ENCODE measurements around the gene USP48.
"Not testable (repeated sequence)": the region's sequence is repeated elsewhere in the genome, so short reads cannot be mapped to it uniquely, and the experiment has no call there.

USP48 gene

DNA sequence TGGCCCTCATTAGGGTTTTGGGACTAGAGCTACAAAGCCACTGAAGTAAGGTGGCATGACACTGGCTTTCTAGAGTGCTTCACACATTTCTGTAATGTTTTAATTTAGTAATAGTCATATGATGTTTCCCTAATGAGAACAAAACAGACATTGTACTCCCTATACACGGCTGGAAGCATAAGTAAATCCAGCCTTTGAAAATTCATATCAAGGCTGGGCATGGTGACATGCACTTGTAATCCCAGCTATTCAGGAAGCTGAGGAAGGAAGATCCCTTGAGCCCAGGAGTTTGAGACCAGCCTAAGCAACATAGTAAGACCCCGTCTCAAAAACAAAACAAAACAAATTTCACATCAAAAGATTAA, 7.4 kb downstream of the USP48 start:
- Mint-ChIP-seq H3K36me3 (peaks cover 7 to 39% of the 10 kb centered on the region in 2 donors), H3K27me3 (no peaks in the 10 kb centered on the region), H3K4me1 (peaks cover 34 to 51% of the 10 kb centered on the region in 2 donors), H3K9me3 (no peaks in the 10 kb centered on the region), H3K27ac (no peak overlapping the region), H3K4me3 (no peak overlapping the region)
- DNase-seq (no peak), ATAC-seq (replicated peaks) (no peak)

DNA sequence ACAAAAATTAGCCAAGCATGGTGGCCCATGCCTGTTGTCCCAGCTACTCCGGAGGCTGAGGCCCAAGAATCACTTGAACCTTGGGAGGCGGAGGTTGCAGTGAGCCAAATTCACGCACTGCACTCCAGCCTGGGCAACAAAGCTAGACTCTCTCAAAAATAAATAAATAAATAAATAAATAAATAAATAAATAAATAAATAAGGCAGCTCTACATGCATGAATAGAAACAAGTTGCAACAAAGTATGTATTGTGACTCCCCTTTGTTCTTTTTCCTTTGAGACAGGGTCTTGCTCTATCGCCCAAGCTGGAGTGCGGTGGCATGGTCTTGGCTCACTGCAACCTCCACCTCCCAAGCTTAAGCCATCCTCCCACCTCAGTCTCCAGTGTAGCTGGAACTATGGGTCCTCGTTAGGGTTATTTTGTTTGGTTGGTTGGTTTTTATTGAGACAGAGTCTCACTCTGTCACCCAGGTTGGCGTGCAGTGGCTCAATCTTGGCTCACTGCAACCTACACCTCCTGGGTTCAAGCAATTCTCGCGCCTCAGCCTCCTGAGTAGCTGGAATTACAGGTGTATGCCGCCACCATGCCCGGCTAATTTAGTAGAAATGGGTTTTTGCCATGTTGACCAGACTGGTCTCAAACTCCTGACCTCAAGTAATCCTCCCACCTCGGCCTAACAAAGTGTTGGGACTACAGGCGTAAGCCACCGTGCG, 8.0 kb downstream of the USP48 start:
- peaks cover 9 to 37% of the 10 kb centered on the region in 2 donors for H3K36me3 Mint-ChIP-seq
- no peak overlapping the region for H3K4me3 Mint-ChIP-seq
- H3K9me3 Mint-ChIP-seq: no peaks in the 10 kb centered on the region
- DNase-seq (no peak), ATAC-seq (replicated peaks) (no peak)
- peaks cover 31 to 50% of the 10 kb centered on the region in 2 donors for H3K4me1 Mint-ChIP-seq
- no peaks in the 10 kb centered on the region for H3K27me3 Mint-ChIP-seq
- no peak overlapping the region for H3K27ac Mint-ChIP-seq

DNA sequence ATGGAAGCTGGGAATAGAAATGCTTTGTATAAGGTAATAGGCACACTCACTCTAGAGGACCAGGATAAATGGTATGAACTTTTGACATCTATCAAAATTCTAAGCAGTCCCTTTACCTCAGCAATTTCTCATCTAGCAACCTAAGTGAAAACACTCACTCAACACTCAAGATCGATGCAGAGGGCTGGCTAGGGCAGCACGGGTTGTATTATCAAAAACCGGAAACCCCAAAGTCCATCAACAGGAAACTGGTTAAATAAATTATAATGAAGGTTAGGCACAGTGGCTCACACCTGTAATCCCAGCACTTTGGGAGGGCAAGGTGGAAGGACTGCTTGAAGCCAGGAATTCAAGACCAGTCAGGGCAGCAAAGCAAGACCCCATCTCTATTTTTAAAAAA, 9.4 kb downstream of the USP48 start:
- DNase-seq (no peak), ATAC-seq (replicated peaks) (peak; percentile 41 to 61)
- peaks cover 29 to 51% of the 10 kb centered on the region in 2 donors for H3K4me1 Mint-ChIP-seq
- no peaks in the 10 kb centered on the region for H3K9me3 Mint-ChIP-seq
- peaks cover 14 to 38% of the 10 kb centered on the region in 2 donors for H3K36me3 Mint-ChIP-seq
- H3K27me3 Mint-ChIP-seq: no peaks in the 10 kb centered on the region
- peak overlapping the region in 1 of 2 donors; percentile 30 for H3K4me3 Mint-ChIP-seq
- H3K27ac Mint-ChIP-seq: no peak overlapping the region

DNA sequence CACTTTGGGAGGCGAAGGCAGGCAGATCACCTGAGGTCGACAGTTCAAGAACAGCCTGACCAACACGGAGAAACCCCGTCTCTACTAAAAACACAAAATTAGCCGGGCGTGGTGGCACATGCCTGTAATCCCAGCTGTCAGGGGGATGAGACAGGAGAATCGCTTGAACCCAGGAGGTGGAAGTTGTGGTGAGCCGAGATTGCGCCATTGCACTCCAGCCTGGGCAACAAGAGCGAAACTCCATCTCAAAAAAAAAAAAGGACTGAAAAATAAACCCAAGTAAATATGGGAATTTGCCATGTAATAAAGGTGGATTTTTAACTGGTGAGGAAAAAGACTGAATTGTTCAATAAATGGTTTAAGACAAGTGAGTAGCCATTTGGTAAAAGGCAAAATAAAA, 11.3 kb downstream of the USP48 start:
- not testable (repeated sequence) for H3K27me3 Mint-ChIP-seq; H3K9me3 Mint-ChIP-seq; ATAC-seq (replicated peaks); H3K4me3 Mint-ChIP-seq; H3K27ac Mint-ChIP-seq; DNase-seq
- Mint-ChIP-seq H3K36me3 (peaks cover 10 to 27% of the 10 kb centered on the region in 2 donors), H3K4me1 (peaks cover 23 to 48% of the 10 kb centered on the region in 2 donors)

DNA sequence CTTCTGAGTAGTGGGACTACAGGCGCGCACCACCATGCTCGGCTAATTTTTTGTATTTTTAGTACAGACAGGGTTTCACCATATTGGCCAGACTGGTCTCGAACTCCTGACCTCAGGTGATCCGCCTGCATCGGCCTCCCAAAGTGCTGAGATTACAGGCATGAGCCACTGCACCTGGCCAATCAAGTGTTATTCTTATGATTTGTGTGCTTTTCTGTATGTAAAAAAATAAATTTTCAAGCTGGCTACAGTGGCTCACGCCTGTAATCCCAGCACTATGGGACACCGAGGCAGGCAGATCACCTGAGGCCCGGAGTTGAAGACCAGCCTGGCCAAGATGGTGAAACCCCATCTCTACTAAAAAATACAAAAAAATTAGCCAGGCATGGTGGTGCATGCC, 12.3 kb downstream of the USP48 start:
- ATAC-seq (replicated peaks); H3K4me3 Mint-ChIP-seq; H3K27ac Mint-ChIP-seq; H3K9me3 Mint-ChIP-seq; H3K27me3 Mint-ChIP-seq; DNase-seq: not testable (repeated sequence)
- Mint-ChIP-seq H3K36me3 (peaks cover 14 to 19% of the 10 kb centered on the region in 2 donors), H3K4me1 (peaks cover 23 to 55% of the 10 kb centered on the region in 2 donors)

DNA sequence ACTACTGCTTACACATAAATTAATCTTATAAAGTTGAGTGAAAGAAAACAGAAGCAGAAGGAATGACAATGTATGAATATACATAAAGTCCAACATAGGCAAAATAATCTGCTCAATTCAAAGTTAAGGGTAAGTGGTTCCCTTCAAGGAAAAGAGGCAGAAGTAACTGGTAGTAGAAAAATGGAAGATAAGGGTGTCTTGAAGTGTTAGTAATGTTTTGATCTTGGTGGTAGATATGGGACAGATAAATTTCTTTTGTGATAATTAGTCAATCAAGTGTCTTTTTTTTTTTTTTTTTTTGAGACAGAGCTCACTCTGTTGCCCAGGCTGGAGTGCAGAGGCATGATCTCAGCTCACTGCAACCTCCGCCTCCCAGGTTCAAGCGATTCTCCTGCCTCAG, 12.7 kb downstream of the USP48 start:
- no peaks in the 10 kb centered on the region for H3K27me3 Mint-ChIP-seq

DNA sequence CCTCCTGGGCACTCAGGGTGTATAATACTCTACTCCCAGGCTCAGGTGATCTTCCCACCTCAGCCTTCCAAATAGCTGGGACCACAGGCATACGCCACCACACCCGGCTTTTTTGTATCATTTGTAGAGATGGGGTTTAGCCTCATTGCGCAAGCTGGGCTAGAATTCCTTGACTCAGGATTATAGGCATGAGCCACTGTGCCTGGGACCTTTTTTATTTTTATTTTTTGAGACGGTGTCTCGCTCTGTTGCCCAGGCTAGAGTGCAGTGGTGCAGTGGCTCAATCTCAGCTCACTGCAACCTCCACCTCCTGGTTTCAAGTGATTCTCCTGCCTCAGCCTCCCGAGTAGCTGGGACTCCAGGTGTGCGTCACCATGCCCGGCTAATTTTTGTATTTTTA, 15.8 kb downstream of the USP48 start:
- not testable (repeated sequence) for ATAC-seq (replicated peaks); H3K9me3 Mint-ChIP-seq; H3K27me3 Mint-ChIP-seq; H3K4me3 Mint-ChIP-seq; DNase-seq; H3K27ac Mint-ChIP-seq
- H3K36me3 Mint-ChIP-seq: peaks cover 12 to 13% of the 10 kb centered on the region in 2 donors
- peaks cover 30 to 73% of the 10 kb centered on the region in 2 donors for H3K4me1 Mint-ChIP-seq

More for the DNA sequence above, 12.7 kb downstream of the USP48 start:
- no peak overlapping the region for H3K4me3 Mint-ChIP-seq
- ATAC-seq (replicated peaks) (no peak), DNase-seq (no peak)
- peaks cover 25 to 59% of the 10 kb centered on the region in 2 donors for H3K4me1 Mint-ChIP-seq
- no peaks in the 10 kb centered on the region for H3K9me3 Mint-ChIP-seq
- no peak overlapping the region for H3K27ac Mint-ChIP-seq
- peaks cover 14 to 18% of the 10 kb centered on the region in 2 donors for H3K36me3 Mint-ChIP-seq

DNA sequence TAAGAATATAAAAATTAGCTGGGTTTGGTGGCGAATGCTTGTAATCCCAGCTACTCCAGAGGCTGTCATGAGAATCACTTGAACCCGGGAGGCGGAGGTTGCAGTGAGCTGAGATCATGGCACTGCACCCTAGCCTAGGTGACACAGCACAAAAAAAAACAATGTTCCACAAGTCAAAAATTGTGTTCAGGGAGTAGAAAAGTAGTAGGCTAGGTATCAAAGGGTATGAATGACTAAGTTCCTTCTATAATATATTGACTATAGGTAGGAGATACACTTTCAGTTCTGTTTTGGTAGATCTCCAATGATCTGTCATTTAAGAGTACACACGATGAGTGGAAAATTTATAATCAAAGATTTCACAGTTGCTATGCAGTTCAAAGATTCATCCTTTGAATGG, 16.7 kb downstream of the USP48 start:
- H3K27me3 Mint-ChIP-seq: no peaks in the 10 kb centered on the region
- DNase-seq (no peak), ATAC-seq (replicated peaks) (peak; percentile 76 to 79)
- H3K4me1 Mint-ChIP-seq: peaks cover 32 to 78% of the 10 kb centered on the region in 2 donors
- no peak overlapping the region for H3K4me3 Mint-ChIP-seq
- H3K9me3 Mint-ChIP-seq: no peaks in the 10 kb centered on the region
- peaks cover 12 to 13% of the 10 kb centered on the region in 2 donors for H3K36me3 Mint-ChIP-seq
- no peak overlapping the region for H3K27ac Mint-ChIP-seq

DNA sequence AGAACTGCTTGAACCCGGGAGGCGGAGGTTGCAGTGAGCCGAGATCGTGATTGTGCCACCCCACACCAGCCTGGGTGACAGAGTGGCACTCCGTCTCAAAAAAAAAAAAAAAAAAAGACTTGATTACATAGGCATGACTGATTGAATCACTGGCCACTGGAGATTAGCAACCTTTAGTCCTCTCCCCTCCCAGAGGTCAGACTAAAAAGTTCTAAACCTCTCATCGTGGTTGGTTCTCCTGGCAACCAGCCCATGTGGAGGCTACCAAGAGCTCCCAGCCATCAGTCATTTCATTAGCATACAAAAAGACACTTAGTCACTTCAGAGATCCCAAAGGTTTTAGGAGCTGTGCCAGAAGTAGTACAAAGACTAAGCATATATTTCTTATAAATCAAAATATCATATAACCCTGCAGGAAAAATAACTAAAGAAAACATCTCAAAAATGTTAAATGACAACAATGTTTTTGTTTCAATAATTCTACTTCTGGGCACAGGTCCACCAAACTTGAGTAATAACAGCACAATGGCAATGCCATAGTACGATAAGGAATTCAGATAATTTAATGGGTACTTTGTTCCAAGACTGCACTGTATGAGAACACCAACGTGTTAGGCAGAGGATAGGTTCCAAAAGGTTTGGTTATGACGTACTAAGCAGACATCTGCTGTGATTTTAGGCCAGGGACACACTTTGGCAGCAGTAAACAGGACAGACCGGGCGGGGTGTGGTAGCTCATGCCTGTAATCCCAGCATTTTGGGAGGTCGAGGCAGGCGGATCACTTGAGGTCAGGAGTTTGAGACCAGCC, 18.1 kb downstream of the USP48 start:
- H3K4me1 Mint-ChIP-seq: peaks cover 33 to 76% of the 10 kb centered on the region in 2 donors
- peak; percentile 41 to 47 for ATAC-seq (replicated peaks)
- no peaks in the 10 kb centered on the region for H3K27me3 Mint-ChIP-seq
- peaks cover 8 to 9% of the 10 kb centered on the region in 2 donors for H3K36me3 Mint-ChIP-seq
- DNase-seq: no peak
- H3K9me3 Mint-ChIP-seq: no peaks in the 10 kb centered on the region
- peak overlapping the region; percentile 14 for H3K27ac Mint-ChIP-seq
- H3K4me3 Mint-ChIP-seq: no peak overlapping the region

DNA sequence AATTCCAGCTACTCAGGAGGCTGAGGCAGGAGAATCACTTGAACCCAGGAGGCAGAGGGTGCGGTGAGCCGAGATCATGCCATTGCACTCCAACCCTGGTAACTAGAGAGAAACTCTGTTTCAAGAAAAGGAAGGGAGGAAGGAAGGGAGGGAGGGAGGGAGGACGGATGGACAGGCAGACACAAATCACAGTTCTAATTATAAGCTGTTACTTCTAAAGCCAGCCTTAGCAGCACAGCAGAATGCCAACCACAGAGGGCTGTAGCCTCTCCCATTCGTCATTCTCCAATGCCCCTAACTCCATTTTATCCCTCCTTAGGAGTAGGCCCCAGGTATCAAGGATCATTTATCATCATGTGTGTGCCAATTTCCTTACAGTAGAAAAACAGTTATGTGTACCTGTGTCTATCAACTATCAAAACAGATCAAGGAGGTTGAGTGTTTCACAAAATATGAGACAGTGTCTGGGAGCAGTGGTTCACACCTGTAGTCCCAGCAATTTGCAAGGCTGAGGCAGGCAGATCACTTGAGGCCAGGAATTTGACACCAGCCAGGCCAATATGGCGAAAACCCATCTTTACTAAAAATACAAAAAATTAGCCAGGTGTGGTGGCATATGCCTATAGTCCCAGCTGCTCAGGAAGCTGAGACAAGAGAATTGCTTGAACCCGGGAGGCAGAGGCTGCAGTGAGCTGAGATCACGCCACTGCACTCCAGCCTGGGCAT, 19.1 kb downstream of the USP48 start:
- H3K4me1 Mint-ChIP-seq: peaks cover 38 to 77% of the 10 kb centered on the region in 2 donors
- H3K4me3 Mint-ChIP-seq: no peak overlapping the region
- H3K27me3 Mint-ChIP-seq: no peaks in the 10 kb centered on the region
- peak overlapping the region; percentile 65 for H3K27ac Mint-ChIP-seq
- peaks cover 6 to 11% of the 10 kb centered on the region in 2 donors for H3K36me3 Mint-ChIP-seq
- DNase-seq (no peak), ATAC-seq (replicated peaks) (no peak)
- H3K9me3 Mint-ChIP-seq: no peaks in the 10 kb centered on the region

DNA sequence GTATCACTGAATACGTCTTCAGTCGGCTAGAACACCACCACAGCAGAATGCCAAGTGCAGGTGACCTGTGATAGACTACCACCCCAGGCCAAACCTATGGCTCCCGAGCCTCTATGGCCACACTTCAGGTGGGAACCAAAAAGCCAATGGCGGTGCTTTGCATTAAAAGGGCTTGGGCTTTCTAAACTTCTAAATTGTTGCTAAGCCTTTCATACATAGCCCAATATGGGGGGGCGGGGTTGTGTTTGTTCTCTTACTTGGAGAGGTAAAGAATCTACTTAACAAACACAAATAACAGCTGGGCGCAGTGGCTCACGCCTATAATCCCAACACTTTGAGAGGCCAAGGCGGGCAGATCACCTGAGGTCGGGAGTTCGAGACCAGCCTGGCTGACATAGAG, 19.7 kb downstream of the USP48 start:
- Mint-ChIP-seq H3K27me3 (no peaks in the 10 kb centered on the region), H3K36me3 (peaks cover 5 to 9% of the 10 kb centered on the region in 2 donors), H3K9me3 (no peaks in the 10 kb centered on the region), H3K27ac (peak overlapping the region; percentile 65), H3K4me3 (no peak overlapping the region), H3K4me1 (peaks cover 36 to 75% of the 10 kb centered on the region in 2 donors)
- ATAC-seq (replicated peaks): no peak
- no peak for DNase-seq

DNA sequence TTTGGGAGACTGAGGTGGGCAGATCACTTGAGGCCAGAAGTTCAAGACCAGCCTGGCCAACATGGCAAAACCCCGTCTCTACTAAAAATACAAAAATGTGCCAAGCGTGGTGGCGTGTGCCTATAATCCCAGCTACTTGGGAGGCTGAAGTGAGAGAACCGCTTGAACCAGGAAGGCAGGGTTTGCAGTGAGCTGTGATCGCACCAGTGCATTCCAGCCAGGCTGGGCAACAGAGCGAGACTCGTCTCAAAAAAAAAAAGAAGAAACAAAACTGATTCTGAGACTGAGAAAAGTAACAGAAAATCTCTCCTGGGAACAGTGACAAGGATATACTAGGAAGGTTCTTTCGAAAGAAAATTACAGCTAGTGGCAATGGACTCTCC, 20.9 kb downstream of the USP48 start:
- peak; percentile 74 to 76 for ATAC-seq (replicated peaks)
- peak; percentile 35 for DNase-seq
- no peaks in the 10 kb centered on the region for H3K9me3 Mint-ChIP-seq
- peak overlapping the region; percentile 91 for H3K27ac Mint-ChIP-seq
- peaks cover 5 to 9% of the 10 kb centered on the region in 2 donors for H3K36me3 Mint-ChIP-seq
- H3K27me3 Mint-ChIP-seq: no peaks in the 10 kb centered on the region
- H3K4me3 Mint-ChIP-seq: peak overlapping the region; percentile 57 to 58
- peaks cover 35 to 69% of the 10 kb centered on the region in 2 donors for H3K4me1 Mint-ChIP-seq

DNA sequence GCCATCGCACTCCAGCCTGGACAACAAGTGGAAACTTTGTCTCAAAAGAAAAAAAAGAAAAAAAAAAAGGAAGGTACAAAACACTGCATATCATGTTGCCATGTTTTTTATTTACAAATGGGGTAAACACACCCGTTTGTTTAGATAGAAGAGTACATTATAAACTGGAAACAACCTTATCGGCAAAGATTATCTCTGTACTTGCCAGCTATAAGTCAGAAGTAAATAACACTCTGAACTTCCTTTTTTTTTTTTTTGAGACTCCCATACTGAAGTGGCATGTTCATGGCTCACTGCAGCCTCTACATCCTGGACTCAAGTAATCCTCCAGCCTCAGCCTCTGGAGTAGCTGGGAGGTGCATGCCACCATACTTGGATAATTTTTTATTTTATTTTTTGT, 21.9 kb downstream of the USP48 start:
- Mint-ChIP-seq H3K27ac (peak overlapping the region; percentile 9), H3K9me3 (no peaks in the 10 kb centered on the region), H3K4me3 (no peak overlapping the region), H3K27me3 (no peaks in the 10 kb centered on the region), H3K36me3 (peaks cover 7 to 9% of the 10 kb centered on the region in 2 donors), H3K4me1 (peaks cover 32 to 61% of the 10 kb centered on the region in 2 donors)
- peak; percentile 17 to 21 for ATAC-seq (replicated peaks)
- no peak for DNase-seq

DNA sequence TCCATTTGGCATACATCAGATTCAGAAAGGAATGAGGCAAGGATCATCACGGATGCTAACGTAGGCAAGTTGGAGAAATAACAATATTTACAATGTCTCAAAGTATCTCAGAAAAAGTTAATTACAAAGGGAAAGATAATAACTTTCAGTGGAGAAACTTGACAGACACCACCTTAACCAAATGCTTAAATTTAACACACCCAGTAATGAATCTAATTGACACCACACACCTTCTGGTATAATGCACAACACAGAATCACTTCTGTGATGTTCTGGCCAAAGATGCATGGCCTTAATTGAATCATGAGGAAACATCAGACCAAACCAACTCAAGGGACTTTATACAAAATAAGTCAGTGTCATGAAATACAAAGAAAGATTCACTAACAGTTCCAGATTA, 23.1 kb downstream of the USP48 start:
- Mint-ChIP-seq H3K36me3 (peaks cover 5 to 14% of the 10 kb centered on the region in 2 donors), H3K27ac (peak overlapping the region; percentile 52), H3K27me3 (no peaks in the 10 kb centered on the region), H3K4me3 (no peak overlapping the region), H3K9me3 (no peaks in the 10 kb centered on the region), H3K4me1 (peaks cover 22 to 48% of the 10 kb centered on the region in 2 donors)
- no peak for ATAC-seq (replicated peaks)
- no peak for DNase-seq
